ENCODE results near the gene OSBPL5.

Gene OSBPL5

DNA sequence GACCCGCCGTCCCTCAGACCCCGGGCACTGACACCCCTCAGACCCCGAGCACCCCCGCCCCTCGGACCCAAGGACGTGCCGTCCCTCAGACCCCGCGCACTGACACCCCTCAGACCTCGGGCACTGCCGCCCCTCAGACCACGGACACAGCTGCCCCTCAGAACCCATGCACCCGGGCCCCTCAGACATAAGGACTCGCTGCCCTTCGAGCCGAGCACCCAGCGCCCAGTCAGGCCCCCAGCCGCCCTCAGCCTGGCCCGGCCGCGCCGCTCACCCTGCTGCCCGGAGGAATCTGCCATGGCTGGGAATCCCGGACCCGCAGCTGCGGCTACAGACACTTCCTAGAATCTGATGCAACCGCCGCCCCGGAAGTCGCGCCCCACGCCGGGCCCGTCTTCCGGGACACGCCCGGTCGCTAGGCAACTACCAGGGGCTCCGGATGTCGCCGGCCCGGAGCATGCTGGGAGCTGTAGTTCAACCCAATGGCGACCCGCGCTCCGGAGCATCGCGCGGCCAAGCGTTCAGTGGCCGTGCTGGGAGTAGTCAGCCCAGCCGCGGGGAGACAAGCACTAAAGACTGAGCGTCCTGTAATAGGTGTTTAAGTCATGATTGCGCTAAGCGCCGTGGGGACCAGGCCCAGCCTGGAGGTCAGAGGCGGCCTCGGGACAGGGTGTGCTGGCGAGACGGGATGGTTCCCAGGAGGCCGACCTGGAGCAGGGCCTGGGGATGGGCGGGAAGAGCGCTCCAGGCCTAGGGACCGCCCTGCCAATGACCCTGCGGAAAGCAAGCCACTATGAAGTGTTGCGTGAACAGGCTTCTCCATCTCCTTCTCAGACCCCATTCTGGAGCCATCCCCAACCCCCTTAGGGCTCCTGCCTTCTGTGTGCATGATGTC is 107.8 kb downstream of the OSBPL5 start, which contains the start of gene CARS1 (continued):
- TF ChIP-seq REST (tag by site-specific recombination; IDR thresholded peaks at IDR 0.05) (no peak), ZNF274 (IDR thresholded peaks at IDR 0.05; ENCODE audit: low read length) (no peak), ZNF274 (tag by site-specific recombination; IDR thresholded peaks at IDR 0.05; ENCODE audit: borderline replicate concordance) (no peak), ZNF10 (tag by site-specific recombination; IDR thresholded peaks at IDR 0.05) (no peak), ZNF544 (tag by site-specific recombination; IDR thresholded peaks at IDR 0.05) (no peak), CTCF (tag by site-specific recombination; IDR thresholded peaks at IDR 0.05) (0 out of 2 replicates have a peak, but pooled peaks have one; percentile 11), ZNF24 (tag by site-specific recombination; IDR thresholded peaks at IDR 0.05) (0 out of 2 replicates have a peak, but pooled peaks have one; percentile 26), ZNF394 (tag by site-specific recombination; IDR thresholded peaks at IDR 0.05; ENCODE audit: borderline replicate concordance) (no peak), ZNF501 (tag by site-specific recombination; IDR thresholded peaks at IDR 0.05) (0 out of 2 replicates have a peak, but pooled peaks have one; percentile 80), PRDM10 (tag by site-specific recombination; IDR thresholded peaks at IDR 0.05) (peak; percentile 22; the same call in 1 of the 2 replicates), ZBTB11 (tag by site-specific recombination; conservative IDR thresholded peaks at IDR 0.05; ENCODE audit: low read depth) (peak; percentile 88), ZNF266 (tag by site-specific recombination; IDR thresholded peaks at IDR 0.05; ENCODE audit: low read depth) (no peak), ZNF624 (tag by site-specific recombination; IDR thresholded peaks at IDR 0.05) (no peak)
- TF ChIP-seq, protein P1, sequence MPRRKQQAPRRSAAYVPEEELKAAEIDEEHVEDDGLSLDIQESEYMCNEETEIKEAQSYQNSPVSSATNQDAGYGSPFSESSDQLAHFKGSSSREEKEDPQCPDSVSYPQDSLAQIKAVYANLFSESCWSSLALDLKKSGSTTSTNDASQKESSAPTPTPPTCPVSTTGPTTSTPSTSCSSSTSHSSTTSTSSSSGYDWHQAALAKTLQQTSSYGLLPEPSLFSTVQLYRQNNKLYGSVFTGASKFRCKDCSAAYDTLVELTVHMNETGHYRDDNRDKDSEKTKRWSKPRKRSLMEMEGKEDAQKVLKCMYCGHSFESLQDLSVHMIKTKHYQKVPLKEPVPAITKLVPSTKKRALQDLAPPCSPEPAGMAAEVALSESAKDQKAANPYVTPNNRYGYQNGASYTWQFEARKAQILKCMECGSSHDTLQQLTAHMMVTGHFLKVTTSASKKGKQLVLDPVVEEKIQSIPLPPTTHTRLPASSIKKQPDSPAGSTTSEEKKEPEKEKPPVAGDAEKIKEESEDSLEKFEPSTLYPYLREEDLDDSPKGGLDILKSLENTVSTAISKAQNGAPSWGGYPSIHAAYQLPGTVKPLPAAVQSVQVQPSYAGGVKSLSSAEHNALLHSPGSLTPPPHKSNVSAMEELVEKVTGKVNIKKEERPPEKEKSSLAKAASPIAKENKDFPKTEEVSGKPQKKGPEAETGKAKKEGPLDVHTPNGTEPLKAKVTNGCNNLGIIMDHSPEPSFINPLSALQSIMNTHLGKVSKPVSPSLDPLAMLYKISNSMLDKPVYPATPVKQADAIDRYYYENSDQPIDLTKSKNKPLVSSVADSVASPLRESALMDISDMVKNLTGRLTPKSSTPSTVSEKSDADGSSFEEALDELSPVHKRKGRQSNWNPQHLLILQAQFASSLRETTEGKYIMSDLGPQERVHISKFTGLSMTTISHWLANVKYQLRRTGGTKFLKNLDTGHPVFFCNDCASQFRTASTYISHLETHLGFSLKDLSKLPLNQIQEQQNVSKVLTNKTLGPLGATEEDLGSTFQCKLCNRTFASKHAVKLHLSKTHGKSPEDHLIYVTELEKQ (tag by site-specific recombination; IDR thresholded peaks at IDR 0.05; ENCODE audit: borderline replicate concordance): no peak
- TF ChIP-seq, protein P2, sequence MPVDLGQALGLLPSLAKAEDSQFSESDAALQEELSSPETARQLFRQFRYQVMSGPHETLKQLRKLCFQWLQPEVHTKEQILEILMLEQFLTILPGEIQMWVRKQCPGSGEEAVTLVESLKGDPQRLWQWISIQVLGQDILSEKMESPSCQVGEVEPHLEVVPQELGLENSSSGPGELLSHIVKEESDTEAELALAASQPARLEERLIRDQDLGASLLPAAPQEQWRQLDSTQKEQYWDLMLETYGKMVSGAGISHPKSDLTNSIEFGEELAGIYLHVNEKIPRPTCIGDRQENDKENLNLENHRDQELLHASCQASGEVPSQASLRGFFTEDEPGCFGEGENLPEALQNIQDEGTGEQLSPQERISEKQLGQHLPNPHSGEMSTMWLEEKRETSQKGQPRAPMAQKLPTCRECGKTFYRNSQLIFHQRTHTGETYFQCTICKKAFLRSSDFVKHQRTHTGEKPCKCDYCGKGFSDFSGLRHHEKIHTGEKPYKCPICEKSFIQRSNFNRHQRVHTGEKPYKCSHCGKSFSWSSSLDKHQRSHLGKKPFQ (tag by site-specific recombination; IDR thresholded peaks at IDR 0.05): no peak
- TF ChIP-seq, protein P3, sequence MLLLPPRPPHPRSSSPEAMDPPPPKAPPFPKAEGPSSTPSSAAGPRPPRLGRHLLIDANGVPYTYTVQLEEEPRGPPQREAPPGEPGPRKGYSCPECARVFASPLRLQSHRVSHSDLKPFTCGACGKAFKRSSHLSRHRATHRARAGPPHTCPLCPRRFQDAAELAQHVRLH (tag by site-specific recombination; IDR thresholded peaks at IDR 0.05): 0 out of 2 replicates have a peak, but pooled peaks have one; percentile 41
- TF ChIP-seq, protein P4, sequence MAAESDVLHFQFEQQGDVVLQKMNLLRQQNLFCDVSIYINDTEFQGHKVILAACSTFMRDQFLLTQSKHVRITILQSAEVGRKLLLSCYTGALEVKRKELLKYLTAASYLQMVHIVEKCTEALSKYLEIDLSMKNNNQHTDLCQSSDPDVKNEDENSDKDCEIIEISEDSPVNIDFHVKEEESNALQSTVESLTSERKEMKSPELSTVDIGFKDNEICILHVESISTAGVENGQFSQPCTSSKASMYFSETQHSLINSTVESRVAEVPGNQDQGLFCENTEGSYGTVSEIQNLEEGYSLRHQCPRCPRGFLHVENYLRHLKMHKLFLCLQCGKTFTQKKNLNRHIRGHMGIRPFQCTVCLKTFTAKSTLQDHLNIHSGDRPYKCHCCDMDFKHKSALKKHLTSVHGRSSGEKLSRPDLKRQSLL (tag by site-specific recombination; IDR thresholded peaks at IDR 0.05): peak; percentile 99

All from HEK293 (cell line).